HG02970 (cell line): ENCODE results near the gene ANO7.

ENCODE experiments used
- ATAC-seq: cut with Tn5 transposase; IDR thresholded peaks from one replicate; pipeline ENCODE4 v1.9.1; 2021; ENCODE audit warnings: mild to moderate bottlenecking, moderate library complexity, moderate number of reproducible peaks; ENCODE audit not compliant: unreplicated experiment, low FRiP score

The ANO7 gene

DNA sequence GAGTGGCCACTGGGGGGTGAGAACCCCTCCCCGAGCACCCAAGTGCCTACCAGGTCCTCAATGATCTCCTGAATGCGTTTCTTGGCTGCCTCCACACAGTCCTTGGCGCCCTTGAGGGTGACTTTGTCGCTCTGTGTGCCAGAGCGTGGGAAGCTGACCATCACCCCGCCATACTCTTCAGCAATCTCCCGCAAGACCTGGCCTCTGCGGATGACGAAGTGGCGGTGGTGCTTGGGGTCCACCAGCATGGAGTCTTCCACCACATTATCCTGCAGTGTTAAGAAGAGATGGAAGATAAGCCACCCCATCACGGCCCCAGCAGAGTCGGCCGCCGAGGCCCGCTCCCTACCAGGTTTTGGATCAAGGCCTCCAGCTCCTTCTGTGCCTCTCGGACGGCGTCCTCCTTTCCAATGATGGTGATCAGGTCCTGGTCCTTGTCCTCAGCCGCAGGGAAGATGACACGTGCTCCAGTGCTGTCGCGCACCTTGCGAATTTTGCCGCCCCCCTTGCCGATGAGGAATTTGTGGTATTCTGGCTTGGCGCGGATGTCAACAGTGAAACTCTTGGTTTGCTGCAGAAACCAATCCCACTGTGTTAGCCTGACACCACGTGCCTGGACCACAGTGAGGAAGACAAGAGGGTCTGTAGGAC lies 51.2 kb downstream of the ANO7 start:
- no peak for ATAC-seq

DNA sequence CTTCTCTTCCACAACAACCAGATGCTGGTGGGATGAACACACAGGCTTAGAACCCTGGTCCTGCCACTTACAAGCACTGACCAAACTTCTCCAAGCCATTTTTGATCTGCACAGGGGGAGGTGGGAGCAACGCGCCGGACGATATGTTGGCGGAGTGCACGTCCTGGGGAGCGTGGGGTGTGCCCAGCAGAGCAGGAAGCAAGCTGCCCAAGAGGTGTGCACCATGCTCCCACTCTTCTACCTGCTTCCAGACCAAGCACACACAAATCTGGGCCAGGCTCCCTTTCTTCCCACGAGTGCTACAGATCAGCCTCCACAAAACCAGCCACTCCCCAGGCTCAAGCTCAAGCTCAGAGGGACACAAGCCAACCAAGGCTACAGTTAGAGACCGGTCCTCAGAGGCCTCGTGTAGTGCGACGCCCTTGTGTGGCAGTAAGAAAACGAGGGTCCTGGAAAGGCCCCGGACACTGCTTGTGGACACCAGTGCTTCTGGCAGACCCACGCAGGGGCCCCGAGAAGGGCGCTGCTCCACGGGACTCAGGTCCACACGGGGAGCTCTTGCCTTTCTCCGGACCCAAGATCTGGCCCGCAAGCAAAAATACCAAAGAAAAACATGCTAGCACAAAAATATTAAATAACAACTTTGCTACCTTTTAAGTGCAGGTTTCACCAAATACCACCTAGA lies 52.0 kb downstream of the ANO7 start:
- ATAC-seq = no peak

DNA sequence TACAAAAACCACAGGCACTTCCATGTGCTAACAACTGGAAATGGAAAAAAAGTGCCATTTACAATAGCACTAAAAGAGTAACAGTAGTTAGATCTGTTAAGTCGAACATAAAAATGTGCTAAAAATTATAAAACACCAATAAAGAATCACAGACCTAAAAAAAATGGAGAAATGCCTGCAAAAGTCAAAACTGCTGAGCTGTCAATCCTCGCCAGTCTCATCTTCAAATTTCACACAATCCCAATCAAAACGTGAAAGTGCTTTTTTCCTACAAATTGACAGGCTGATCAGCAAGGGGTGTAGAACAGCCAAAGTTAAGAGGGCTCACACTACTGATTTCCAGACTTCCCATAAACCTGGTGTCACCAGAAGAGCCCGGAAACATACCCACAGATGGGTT lies 53.2 kb downstream of the ANO7 start:
- no peak for ATAC-seq

DNA sequence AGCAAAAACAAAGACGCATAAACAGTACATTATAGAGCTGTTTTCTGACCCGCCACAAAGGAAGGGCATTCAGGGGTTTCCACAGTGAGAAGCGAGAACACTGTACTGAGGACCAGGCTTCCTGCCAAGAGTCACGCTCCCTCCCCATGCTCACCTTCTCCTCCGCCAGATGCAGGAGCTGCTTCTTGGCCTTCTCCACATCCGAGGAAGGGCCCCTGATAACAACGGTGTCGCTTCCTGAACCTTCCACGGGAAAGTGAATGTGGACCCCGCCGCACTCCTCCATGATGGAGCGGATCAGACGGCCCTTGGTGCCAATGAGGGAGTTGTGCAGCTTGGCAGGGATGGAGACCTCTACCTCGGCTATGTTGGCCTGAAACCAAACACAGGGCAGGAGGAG lies 53.8 kb downstream of the ANO7 start:
- no peak for ATAC-seq

DNA sequence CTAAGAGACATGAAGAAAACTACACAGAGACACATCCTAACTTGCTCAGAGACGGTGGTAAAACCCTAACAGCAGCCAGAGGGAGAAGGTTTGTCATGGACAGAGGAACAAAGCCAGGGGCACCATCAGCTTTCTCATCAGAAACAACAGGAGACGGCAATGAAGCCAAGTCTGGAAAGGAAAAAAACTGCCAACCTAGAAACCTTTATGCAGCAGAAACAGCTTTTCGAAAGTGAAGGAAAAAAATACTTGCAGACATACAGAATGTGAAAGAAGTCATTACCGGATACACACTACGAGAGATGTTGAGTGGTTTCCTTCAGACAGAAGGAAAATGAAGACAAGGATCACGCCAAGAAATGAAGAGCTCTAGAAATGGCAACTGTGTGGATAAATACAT lies 55.9 kb downstream of the ANO7 start:
- ATAC-seq = no peak

DNA sequence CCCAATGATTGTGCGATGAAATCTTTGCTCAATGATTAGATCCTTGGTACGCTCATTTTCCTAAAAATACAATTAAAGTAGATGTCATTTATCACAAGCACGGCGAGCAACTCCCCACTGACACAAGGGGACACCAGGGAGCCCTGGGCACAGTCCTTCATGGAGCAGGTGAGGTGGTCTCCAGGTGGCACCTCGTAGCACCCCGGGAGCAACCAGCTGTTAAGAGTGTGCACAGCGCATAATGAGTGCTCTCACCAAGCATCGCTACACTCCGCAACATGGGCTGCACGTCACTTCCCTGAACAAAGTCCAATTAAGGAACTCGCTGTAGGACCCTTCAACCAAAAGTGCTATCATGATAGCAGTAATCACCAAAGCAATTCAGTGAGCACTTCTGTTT lies 59.8 kb downstream of the ANO7 start:
- no peak for ATAC-seq

DNA sequence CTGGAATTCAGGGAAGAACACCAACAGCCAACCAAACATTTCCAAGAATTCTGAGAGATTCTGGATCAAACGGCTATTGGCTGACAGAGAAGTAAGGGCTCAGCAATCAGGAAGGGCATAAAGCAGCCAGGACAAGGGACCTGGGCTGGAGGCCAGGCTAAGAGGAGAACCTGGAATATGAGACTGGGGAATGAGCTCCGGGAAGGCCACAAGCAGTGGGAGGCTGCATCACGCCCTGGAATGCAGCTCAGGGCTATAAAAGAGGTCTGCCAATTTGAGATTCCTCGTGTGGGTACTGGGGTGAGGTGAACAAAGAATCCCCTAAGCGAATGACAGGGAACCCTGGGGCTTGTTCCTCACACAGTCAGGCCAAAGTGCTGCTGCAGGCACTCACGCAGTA lies 60.4 kb downstream of the ANO7 start:
- ATAC-seq = no peak

DNA sequence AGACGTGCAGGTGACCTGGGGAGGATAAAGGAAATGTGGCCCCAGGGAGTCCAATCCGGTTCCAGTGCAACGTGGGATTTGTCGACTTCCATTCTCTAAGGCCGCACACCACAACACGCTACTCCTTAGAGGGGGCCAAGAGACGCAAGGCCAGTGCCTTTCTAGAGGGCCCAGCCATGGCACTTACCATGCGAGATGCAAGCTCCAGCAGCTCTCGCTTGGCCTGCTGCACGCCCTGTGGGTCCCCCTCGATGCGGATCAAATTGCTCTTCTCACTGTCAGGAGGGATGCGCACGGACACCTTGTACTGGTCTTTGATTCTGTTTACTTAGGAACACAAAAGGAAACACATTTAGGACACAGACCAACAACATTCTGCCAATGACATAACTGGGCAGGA lies 61.2 kb downstream of the ANO7 start:
- no peak for ATAC-seq

DNA sequence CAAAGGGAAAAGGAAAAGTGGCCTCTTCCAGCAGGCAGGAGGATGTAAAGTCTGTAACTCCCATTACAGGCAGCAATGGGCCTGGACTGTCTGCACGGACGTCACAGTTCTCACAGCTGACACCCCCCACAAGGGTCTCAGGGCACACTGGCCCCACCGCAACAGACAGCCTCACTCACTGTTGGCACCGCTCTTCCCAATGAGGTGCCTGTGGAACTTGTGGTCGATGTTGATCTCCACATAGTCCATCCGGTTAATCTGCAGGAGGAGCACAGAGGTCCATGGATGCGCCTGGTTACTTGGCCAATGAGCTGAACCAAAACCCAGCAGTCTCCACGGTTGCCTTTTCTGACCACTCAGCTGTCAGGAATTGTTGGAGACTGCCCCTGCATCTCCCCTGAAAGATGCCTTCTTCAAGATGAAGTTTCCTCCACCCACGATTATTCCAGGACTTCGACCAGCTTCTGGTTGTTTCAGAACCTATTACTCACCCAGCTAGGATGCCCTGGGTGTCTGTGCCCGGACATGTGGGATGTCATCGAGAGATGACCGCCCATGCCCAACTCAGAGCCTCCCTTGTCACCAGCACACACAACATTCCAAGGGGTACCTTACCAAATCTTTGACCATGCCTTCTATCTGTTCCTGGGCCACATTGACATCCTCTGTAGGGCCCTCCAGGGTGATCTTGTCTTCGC lies 64.5 kb downstream of the ANO7 start:
- no peak for ATAC-seq

DNA sequence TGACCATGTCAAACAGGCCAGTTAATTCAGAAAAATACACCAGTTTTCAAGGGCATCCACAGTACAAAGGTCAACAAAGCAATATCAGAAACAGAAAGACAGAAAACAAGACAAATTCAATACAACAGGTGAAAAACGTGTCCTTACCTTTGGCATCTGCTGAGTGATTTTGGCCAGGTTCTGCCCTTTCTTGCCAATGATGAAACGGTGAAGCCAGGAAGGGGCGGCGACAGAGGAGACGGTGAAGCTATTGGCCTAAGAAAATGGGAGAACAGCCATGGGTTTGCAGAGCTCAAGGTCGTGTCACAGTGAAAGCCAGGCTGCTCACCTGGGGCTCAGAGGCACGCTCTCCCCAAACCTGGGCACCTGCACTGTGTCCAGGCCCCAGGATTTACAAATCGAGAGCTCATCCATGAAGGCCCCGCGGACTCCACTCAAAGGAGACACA lies 66.5 kb downstream of the ANO7 start:
- no peak for ATAC-seq

DNA sequence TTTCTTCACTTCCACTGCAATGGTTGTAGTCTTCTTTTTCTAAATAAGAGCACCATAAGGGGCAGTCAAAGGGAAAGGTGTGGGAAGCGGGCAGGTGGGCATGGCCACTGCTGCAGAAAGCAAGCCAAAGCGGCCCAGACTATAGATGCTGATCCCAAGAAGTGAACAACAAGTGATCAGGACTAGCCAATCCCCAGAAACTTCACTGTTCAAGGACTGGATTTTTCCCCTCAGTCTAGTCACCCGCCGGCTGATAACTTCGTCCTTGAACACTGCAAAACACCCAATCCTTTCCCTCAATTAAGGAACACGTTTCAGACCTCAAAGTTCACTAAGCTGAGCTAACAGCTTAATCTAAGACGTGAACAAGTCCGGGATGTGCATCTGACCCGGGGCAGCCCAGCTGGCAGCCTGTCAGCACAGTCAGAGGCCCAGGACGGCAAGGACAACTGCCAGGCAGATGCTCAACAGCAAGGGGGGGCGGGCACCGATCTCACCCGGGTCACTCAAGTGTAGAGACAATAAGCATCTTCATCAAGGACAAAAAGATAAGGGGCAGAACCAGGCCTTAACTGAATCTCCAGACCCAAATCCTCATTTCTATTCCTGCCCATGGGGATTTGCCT lies 67.2 kb downstream of the ANO7 start:
- ATAC-seq = no peak

DNA sequence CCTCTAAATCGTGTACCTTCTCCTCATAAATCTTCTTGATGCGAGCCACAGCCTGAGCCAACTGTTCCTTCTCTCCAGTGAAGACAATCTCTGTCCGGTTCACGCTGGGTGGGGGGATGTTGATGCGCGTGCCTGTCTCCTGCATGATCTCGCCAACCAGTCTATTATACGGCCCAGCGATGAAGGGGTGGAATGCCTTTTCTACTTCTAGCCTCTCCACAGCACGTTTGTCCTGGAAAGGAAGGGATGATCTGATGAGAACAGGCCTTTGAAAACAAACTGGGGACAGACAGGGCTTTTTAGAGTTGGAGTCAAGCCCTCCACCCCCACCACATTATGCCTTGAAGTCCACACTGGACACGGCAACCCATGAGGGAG lies 67.7 kb downstream of the ANO7 start:
- ATAC-seq = no peak

DNA sequence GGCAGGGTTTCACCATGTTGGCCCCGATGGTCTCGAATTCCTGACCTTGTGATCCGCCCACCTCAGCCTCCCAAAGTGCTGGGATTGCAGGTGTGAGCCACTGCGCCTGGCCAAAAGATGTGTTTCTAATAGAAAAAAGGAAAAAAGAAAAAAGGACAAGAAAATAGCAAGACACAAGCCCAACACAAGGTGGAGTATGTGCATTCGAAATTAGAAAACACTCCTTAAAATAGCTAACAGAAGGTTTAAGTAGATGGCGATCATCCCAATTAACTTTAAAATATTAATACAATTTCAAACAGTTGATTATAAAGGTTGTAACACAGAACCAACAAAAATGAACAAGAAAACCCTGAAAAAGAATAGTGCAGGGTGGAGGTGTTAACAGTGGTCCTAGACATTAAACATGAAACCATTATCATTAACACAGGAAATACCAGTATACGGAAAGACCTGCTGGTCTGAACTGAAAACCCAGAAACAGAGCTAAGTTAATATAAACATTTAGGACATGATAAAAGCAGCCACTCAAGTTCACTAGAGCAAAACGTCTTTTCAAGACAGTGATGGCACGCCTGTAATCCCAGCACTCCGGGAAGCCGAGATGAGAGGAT lies 69.0 kb downstream of the ANO7 start:
- ATAC-seq = no peak

DNA sequence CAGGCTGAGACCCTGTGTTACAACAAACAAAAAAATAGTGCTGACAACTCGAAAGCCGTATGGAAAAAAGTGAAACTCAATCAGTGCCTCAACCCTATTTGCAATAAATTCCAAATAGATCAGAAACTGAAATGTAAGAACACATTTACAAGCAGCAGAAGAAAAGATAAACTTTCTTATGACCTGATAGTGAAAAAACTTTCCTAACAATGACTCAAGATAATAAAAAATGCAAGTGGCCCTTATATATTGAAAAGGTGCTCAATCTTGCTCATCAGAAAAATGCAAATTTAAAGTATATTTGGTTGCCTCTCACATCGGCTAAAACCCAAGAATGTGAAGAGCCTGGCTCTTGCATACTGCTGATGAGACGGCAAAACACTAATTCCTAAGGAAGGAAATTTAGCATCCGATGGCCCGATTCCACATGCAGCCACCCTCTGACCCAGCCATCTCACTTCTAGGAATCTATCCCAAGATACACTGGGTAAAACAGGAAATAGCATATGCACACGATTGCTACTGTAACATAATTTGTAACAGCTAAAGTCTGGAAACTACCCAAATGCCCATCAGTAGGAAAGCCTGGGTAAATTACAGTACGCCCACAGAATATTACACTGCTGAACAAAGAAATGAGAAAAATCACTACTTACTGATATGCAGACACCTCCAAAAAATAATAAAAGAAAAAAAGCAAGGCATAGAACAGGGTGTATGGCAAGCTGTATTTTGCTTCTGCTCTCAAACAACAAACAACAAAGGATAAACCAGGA lies 70.2 kb downstream of the ANO7 start:
- ATAC-seq = no peak

DNA sequence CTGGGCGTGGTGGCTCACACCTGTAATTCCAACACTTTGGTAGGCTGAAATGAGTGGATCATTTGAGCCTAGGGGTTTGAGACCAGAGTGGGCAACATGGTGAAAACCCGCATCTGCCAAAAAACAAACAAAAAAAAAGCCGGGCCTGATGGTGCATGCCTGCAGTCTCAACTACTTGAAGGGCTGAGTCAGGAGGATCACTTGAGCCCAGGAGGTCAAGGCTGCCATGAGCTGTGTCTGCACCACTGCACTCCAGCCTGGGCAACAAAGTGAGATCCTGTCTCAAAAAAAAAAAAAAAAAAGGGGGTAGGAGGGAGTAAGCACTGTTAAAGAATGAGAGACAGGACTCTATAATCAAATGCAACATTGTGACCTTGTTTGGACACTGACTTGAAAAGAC lies 72.4 kb downstream of the ANO7 start:
- no peak for ATAC-seq

DNA sequence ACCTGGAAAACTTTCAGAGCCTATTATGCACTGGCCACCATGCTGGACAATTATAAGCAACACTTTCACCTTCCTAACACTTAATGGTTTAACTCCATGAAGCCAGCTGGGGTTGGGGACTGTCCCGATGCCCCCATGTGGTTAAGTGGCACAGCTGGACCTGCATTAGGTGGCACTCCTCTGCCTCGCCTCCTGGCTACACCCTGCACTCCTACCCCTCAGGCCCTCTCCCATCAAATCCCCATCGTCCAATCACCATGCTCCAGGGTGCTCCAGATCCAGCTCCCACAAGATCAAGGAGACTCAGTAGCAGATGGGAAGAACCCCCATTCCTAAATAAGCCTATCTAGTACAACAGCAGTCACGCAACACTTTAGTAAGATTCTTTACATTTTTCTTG lies 73.2 kb downstream of the ANO7 start:
- ATAC-seq = no peak

DNA sequence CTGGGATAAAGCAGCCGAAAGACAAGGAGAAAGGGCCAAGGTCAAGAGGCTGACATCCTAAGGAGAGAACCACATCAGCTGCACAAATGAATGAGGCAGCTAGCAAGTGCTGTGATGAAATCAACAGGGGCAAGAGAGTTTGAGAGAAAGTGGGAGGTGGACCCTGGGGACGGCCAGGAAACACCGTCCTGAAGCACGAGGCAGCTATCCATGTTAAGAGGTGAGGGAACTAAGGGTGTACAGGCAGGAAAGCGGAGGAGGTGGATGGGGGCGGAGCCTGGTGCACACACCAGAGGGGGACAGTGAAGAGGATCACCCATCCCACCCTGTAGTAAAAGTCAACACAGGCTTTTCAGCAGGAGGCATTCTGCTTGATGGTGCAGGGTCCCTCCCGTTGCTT lies 74.6 kb downstream of the ANO7 start:
- ATAC-seq = no peak

DNA sequence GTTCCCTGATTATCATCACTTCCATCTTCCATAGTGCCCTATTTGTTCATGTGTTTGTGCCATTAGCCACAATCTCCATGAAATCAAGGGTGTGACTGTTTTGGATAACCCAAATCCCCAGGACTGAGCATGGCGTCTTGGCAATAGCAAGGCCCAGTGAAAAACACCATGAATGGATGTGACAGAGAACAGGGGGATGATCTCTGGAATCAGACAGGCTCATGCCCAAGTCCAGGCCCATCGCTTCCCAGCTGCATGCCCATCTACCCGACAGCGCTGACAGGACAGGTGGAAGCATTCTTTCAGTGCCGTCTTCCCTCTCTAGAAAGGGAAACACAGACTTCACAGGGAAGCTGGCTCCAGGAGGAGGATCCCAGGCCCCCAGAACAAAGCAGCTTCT lies 77.0 kb downstream of the ANO7 start:
- ATAC-seq = no peak

DNA sequence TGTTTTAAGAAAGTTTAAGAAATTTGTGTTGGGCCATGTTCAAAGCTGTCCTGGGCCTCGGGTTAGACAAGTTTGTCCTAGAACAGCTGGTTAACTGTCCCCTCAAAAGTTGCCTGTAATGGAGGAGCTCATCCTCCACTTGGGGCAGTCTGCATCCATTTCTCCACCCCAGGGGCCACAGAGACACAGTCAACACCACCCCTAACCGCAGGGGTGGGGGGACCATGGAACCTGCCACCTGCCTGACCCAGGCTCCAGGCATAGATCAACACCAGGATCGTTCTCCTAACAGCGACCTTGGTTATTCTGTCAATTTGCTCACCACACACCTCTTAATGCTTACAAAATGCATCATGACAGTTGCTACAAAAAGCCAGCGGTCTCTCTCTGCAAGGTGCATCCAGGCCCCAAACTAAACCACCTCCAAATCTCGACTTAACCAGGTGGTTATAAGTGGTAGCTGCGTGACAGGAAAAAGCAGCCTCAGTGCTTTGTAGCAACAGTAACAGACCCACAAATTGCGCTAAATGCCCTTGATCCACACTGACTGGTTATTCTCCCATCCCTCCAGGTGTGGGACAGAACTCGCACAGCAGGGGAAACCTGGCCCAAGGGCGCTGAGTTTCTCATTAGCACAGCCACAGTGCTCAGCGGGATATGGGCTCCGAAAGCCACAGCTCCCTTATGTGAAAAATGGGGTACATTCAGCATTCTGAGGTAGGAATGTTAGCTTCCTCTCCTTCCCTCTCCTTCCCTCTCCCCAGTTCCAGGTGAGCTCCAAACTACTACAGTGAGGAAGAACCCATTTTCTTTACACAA lies 79.0 kb downstream of the ANO7 start:
- no peak for ATAC-seq
